ENCODE data around the gene ZNF454.

Gene ZNF454

GRCh38 chr5:179006564-179006963 lies 65.6 kb downstream of the ZNF454 start:
- no peak for DNase-seq (ENCODE audit: low read depth)
- no peak for TF ChIP-seq CTCF (IDR thresholded peaks at IDR 0.05; ENCODE audit: low read depth, low read length, missing control alignments)
- no peak overlapping the region for H3K4me3 ChIP-seq (ENCODE audit: low read depth, low read length)

GRCh38 chr5:179008667-179009066 lies 67.7 kb downstream of the ZNF454 start:
- H3K4me3 ChIP-seq (ENCODE audit: low read depth, low read length) = no peak overlapping the region
- no peak for TF ChIP-seq CTCF (IDR thresholded peaks at IDR 0.05; ENCODE audit: low read depth, low read length, missing control alignments)
- no peak for DNase-seq (ENCODE audit: low read depth)

Data from GM12864 (cell line).